GM15510 (cell line): ENCODE measurements around the gene SMLR1.

Source experiments
- POLR2A ChIP-seq: IDR thresholded peaks from 3 replicates; pipeline ENCODE4 v1.6.1; 2011; ENCODE audit warnings: borderline replicate concordance; ENCODE audit not compliant: insufficient read length; ENCODE audit errors: extremely low read depth

SMLR1 gene

DNA sequence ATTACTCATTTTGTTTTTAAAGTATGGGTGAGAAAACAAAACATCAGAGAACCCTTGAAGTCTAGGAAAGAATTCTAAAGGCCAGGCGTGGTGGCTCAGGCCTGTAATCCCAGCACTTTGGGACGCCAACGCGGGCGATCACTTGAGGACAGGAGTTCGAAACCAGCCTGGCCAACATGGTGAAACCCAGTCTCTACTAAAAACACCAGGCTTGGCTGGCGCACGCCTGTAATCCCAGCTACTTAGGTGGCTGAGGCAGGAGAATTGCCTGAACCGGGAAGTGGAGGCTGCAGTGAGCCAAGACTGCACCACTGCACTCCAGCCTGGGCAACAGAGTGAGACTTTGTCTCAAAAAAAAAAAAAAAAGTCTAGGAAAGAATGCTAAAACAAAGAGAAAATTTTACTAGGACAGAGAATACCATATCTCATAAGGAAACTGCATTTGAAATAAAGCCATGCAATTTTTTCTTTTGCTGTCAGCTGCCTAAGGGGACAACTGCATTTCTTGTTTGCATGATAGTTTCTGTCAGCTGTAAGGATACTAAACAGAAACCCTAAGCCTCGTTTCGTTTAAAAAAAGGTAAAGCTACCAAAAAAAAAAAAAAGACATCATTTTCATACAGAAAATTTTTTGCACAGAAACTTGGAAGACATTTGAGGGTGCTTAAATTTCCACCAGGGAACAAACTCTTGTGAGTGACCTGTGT lies 32.1 kb downstream of the SMLR1 start:
- TF ChIP-seq POLR2A = no peak

- TF ChIP-seq POLR2A = no peak
These were observed 35.2 kb downstream of the SMLR1 start for GRCh38 chr6:130862370-130862769.

DNA sequence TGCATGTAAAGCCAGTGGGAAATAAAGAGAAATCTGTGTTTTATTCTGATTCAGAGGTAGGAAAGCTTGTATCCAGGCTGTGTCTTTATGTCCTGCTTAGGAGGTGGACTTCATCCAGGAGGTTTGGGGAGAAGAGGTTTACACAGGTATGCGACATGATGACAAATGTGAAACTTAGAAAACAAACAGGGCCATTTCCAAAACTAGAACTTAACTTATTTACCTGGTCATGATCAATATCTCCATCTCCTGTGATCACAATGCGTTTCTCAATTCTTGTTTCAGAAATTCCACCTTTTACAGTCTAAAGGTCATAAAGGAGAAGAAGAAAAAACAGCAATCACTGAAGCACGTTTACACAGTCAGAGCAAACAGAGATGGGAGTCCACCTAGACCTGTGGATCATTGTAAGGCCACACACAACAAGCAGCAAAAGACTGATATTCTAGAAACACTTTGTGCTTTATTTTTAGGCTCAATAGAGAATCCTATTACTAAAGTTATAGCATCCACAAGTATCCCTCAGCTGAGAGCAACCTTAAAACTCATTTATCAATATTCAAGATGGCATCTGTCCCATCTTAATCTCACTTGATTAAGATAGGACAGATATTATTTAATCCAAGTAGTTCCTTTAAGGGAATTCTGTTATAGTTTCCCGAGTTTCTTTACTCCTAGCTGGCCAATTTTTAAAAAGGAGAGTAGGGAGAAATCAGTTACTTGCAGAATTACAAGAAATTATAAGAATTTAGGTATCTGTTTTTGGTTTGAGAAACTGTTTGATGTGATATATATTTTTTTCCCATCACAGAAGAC lies 36.4 kb downstream of the SMLR1 start:
- TF ChIP-seq POLR2A = no peak

DNA sequence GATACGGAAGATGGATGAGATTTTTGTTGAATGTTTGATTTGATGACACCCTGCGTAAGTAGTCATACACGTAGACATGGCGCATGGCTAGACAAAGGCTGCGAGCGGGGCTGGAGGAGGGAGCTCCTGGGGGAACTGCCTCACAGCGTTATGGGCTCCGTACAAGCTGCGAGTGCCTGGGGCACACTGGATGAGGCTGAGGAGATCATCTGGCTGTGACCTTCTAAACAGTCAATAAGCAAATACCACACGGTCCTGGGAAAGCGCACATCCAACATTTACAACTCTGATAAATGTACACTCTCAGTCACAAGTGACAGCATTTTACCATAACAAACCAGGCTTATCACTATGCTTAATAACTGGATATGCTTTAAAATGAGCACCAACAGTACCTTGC lies 37.1 kb downstream of the SMLR1 start:
- TF ChIP-seq POLR2A = no peak

GRCh38 chr6:130865793-130866192 lies 38.6 kb downstream of the SMLR1 start:
- no peak for TF ChIP-seq POLR2A

DNA sequence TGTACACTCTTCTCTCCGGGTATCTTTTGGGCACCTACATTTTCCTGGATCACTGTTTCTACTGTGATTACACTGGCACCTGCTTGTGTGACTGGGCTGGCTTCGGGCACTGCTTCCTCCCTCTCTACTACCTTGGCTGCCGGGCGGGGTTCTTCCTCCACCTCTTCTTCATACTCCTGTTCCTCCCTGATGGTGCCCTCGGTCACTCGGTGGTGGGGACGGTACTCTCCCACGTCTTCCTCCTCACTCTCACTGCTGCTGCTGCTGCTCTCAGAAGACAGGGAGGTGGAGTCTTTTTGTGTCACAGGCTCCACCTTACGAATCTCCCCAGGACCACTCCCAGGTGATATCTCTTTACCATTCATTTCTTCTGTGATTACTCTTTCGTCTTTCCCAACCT lies 42.5 kb downstream of the SMLR1 start:
- no peak for TF ChIP-seq POLR2A

DNA sequence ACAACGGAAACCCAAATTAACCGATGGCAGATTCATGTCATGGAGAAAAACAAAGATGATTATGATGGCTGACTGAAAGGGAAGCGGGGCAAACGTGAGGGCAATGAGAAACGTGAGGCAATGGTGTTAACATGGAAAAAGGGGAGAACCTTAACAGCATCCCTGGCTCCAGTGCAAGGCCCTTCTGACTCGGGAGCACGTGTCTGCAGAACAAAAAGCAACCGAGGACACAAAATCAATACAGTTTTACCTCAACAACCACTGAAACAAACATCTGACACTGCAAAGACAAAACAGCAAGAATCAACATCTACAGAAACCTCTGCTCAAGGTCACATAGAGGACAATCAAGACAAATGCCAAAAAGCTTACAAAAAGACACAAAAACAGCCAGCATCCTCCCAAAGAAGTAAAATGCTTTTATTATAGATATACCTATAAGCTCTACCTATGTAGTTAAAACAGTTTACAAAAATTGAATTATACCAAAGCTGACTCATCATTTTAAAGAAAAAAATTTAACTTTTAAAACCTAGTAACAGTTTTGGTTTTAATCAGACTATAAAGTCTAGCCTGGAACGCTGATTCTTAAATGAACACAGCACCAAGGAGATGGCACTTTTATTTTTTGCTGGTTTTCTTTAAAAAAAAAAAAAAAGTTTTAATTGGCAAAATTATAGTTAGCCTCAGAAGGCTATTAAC lies 43.1 kb downstream of the SMLR1 start:
- TF ChIP-seq POLR2A = no peak

GRCh38 chr6:130872250-130873095 lies 45.3 kb downstream of the SMLR1 start:
- TF ChIP-seq POLR2A = no peak

DNA sequence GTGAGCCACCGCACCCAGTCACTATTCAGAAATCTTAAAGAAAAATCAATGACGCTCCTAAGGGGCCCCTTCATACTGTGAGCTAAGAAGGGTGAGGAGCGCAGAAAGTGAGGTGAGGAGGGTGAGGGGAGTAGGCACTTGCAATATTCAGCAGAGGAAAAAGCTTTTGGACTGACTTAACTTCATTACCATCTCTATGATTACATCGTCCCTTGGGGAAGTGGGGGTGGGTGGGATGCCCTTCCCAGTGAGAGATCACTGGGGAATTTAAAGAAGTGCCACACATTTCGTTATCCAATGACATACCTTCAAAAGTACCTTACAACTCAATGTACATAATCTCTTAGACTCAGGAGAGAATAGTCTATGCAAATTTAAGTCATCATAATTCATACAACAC lies 46.5 kb downstream of the SMLR1 start:
- TF ChIP-seq POLR2A = no peak

DNA sequence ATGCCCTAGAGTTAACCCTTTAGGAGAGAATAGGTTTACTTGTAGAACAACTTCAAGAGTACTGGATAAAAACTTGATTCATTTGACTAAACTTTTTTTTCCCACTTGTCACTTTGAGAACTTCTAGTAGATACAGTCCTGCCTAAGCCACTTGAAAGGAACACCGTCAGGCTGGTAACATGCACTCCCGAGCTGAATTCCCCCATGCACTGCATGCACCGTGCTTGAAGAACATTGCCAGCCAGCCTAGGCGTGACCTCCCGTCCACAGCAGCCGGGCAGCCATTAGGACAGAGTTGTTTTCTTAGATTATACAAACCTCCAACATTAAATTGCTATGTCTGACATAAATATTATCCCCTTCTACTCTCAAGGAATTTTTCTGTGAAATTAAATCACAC lies 52.6 kb downstream of the SMLR1 start:
- no peak for TF ChIP-seq POLR2A

GRCh38 chr6:130882370-130882769 lies 55.2 kb downstream of the SMLR1 start:
- no peak for TF ChIP-seq POLR2A

- no peak for TF ChIP-seq POLR2A
These were observed 58.4 kb downstream of the SMLR1 start for GRCh38 chr6:130885392-130886192.
